Lung (tissue), 12 donors: Measurements from ENCODE around the gene LRP4. TPM values are rescaled to one million over a fixed set of nuclear protein-coding genes. Genes with fewer than 3 reads are reported as not detected.

Experiments
- ATAC-seq: fragments of 200-7000 bp; cut with Tn5 transposase; one replicate; pipeline ENCODE4 v1.9.1; 2020; ENCODE audit warnings: moderate number of reproducible peaks; ENCODE audit not compliant: insufficient read depth, low FRiP score
- DNase-seq, 3 donors: peaks; one replicate each; pipeline ENCODE4 v3.0.0-alpha.2; 2013 to 2017
- H3K27ac ChIP-seq, 2 donors: one replicate each; pipeline ENCODE4 v1.5.1; 2013; ENCODE audit warnings: mild to moderate bottlenecking in 2 of 2, moderate library complexity in 2 of 2, control low read depth in 1 of 2, inconsistent platforms in 1 of 2, low read depth in 1 of 2, low read length in 1 of 2
- H3K27me3 ChIP-seq, 3 donors: one replicate each; pipeline ENCODE4 v1.5.1; 2013; ENCODE audit warnings: low read length in 2 of 3; ENCODE audit not compliant: control insufficient read depth in 3 of 3, insufficient read depth in 3 of 3
- H3K36me3 ChIP-seq, 4 donors: one replicate each; pipeline ENCODE4 v1.5.1; 2013; ENCODE audit warnings: low read length in 4 of 4, mild to moderate bottlenecking in 1 of 4, moderate library complexity in 1 of 4; ENCODE audit not compliant: control insufficient read depth in 4 of 4, insufficient read depth in 4 of 4
- H3K4me1 ChIP-seq, 5 donors: one replicate each; pipeline ENCODE4 v1.5.1; 2013; ENCODE audit warnings: low read length in 5 of 5, mild to moderate bottlenecking in 2 of 5, moderate library complexity in 1 of 5; ENCODE audit not compliant: control insufficient read depth in 5 of 5, insufficient read depth in 5 of 5
- H3K4me3 ChIP-seq: one replicate; pipeline ENCODE4 v1.5.1; 2013; ENCODE audit warnings: mild to moderate bottlenecking, control low read depth, moderate library complexity
- H3K9ac ChIP-seq, 2 donors: one replicate each; pipeline ENCODE4 v1.5.1; 2013; ENCODE audit warnings: low read length in 2 of 2, control low read depth in 1 of 2; ENCODE audit not compliant: insufficient read depth in 1 of 2
- H3K9me3 ChIP-seq, 4 donors: one replicate each; pipeline ENCODE4 v1.5.1; 2013; ENCODE audit warnings: low read length in 3 of 4, mild to moderate bottlenecking in 1 of 4, moderate library complexity in 1 of 4; ENCODE audit not compliant: control insufficient read depth in 4 of 4, insufficient read depth in 3 of 4
- WGBS, 2 donors: extraction: QIAGEN DNeasy Blood & Tissue Kit; methylation state at CpG; one replicate each; pipeline ENCODE4 v1.1.7; 2013; 5-methylcytosine and 5-hydroxymethylcytosine counted together
- polyA plus RNA-seq, 2 donors: library from polyadenylated mRNA; stranded (reverse); fragments of 200-250 nt; gene quantifications; one replicate each; pipeline ENCODE4 v1.2.1, GENCODE V29; 2013
- total RNA-seq, 2 donors: library from RNA; depleted of rRNA in 1 of 2; stranded (reverse); fragments of >200 nt in 1 of 2; gene quantifications; one replicate each; pipeline ENCODE4 v1.2.1, GENCODE V29; 2014 to 2021
- TF ChIP-seq, protein P1 (sequence below): IDR thresholded peaks from 2 replicates; pipeline ENCODE4 v1.5.1; 2012; ENCODE audit warnings: mild to moderate bottlenecking; ENCODE audit errors: control extremely low read depth, extremely low read depth
- donor health status: control.
- donor health status: control.
- donor health status: Bipolar disorder and iron deficiency.
- donor health status: healthy.
- donor health status: DM: yes; HTN: yes; CAD: no.

The LRP4 gene
- total and polyA plus RNA-seq, 4 donors, result 1.0 to 30.8 (median 2.9) TPM

GRCh38 chr11:46890665-46891064 is 27.7 kb downstream of the LRP4 start:
- H3K36me3 ChIP-seq, result peaks cover 2 to 32% (median 17%) of the 10 kb centered on the region in 4 donors
- no peak for DNase-seq
- 97% methylated on average over 2 of the region's 2 CpGs for WGBS, 2 donors

GRCh38 chr11:46889689-46890475 is 28.5 kb downstream of the LRP4 start:
- no peak overlapping the region for H3K27ac ChIP-seq
- WGBS, 2 donors, result 63 to 70% methylated on average over 23 of the region's 23 CpGs

More at GRCh38 chr11:46890665-46891064, 27.7 kb downstream of the LRP4 start:
- no peak overlapping the region for H3K4me3 ChIP-seq
- H3K9me3 ChIP-seq, result peaks cover 0 to 4% (median 0%) of the 10 kb centered on the region in 4 donors
- H3K4me1 ChIP-seq, result peaks cover 0 to 2% (median 0%) of the 10 kb centered on the region in 5 donors
- H3K27ac ChIP-seq, result no peak overlapping the region
- ATAC-seq, result no peak
- no peaks in the 10 kb centered on the region for H3K27me3 ChIP-seq
- TF ChIP-seq, protein P1, sequence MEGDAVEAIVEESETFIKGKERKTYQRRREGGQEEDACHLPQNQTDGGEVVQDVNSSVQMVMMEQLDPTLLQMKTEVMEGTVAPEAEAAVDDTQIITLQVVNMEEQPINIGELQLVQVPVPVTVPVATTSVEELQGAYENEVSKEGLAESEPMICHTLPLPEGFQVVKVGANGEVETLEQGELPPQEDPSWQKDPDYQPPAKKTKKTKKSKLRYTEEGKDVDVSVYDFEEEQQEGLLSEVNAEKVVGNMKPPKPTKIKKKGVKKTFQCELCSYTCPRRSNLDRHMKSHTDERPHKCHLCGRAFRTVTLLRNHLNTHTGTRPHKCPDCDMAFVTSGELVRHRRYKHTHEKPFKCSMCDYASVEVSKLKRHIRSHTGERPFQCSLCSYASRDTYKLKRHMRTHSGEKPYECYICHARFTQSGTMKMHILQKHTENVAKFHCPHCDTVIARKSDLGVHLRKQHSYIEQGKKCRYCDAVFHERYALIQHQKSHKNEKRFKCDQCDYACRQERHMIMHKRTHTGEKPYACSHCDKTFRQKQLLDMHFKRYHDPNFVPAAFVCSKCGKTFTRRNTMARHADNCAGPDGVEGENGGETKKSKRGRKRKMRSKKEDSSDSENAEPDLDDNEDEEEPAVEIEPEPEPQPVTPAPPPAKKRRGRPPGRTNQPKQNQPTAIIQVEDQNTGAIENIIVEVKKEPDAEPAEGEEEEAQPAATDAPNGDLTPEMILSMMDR, result no peak
- H3K9ac ChIP-seq, result no peak overlapping the region

DNA sequence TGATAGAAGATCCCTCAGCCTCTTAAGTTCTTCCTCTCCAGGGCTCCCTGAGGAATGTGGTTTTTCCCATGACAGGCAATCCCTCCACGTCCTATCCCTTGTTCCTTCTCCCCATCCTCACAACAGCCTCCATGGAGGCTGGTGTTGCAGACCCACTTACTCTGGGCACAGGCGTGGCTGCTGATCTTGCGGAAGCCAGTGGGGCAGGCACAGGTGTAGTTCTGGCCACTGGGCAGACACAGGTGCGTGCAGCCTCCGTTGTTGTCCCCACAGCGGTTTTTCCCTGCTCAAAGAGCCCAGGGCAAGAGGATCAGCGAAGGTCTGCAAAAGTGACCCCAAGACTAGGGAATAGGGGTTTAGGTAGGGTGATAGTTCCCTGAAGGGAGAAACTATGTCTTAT is 29.1 kb downstream of the LRP4 start:
- Histone ChIP-seq H3K4me3 (no peak overlapping the region), H3K9me3 (peaks cover 0 to 4% (median 0%) of the 10 kb centered on the region in 4 donors), H3K36me3 (peaks cover 2 to 27% (median 15%) of the 10 kb centered on the region in 4 donors), H3K27me3 (no peaks in the 10 kb centered on the region), H3K27ac (no peak overlapping the region), H3K4me1 (no peaks in the 10 kb centered on the region), H3K9ac (no peak overlapping the region)
- ATAC-seq, result no peak
- no peak for DNase-seq
- WGBS, 2 donors, result 80 to 93% methylated on average over 7 of the region's 7 CpGs
- TF ChIP-seq, protein P1, result no peak

More at GRCh38 chr11:46889689-46890475, 28.5 kb downstream of the LRP4 start:
- Histone ChIP-seq H3K27me3 (no peaks in the 10 kb centered on the region), H3K9ac (no peak overlapping the region), H3K9me3 (peaks cover 0 to 4% (median 0%) of the 10 kb centered on the region in 4 donors), H3K4me3 (no peak overlapping the region), H3K4me1 (no peaks in the 10 kb centered on the region), H3K36me3 (peaks cover 2 to 31% (median 17%) of the 10 kb centered on the region in 4 donors)
- ATAC-seq (peak; percentile 76), DNase-seq (peak; percentile 76 to 85 (median 85))
- TF ChIP-seq, protein P1, result peak; percentile 73
